Effector memory CD4-positive, alpha-beta T cell (primary cell): ENCODE measurements around the gene ZAR1L.

ENCODE experiments used
- DNase-seq, 3 donors: peaks; one replicate each; pipeline ENCODE4 v3.0.0-alpha.2; 2020
- H3K27ac ChIP-seq: 2 replicates; pipeline ENCODE4 v1.7.0; 2013; ENCODE audit warnings: mild to moderate bottlenecking, low read length, moderate library complexity; ENCODE audit not compliant: insufficient read depth, poor library complexity, severe bottlenecking
- H3K27me3 ChIP-seq: replicated peaks from 2 replicates; pipeline ENCODE4 v1.7.0; 2013; ENCODE audit warnings: mild to moderate bottlenecking, low read length; ENCODE audit not compliant: insufficient read depth, control insufficient read depth, poor library complexity, severe bottlenecking
- H3K36me3 ChIP-seq: 2 replicates; pipeline ENCODE4 v1.7.0; 2013; ENCODE audit warnings: mild to moderate bottlenecking, low read length, moderate library complexity; ENCODE audit not compliant: control insufficient read depth, insufficient read depth
- H3K4me1 ChIP-seq: 2 replicates; pipeline ENCODE4 v1.7.0; 2013; ENCODE audit warnings: low read length, mild to moderate bottlenecking; ENCODE audit not compliant: control insufficient read depth, insufficient read depth, poor library complexity, severe bottlenecking
- H3K4me3 ChIP-seq: 2 replicates; pipeline ENCODE4 v1.7.0; 2013; ENCODE audit warnings: low read length, low read depth, mild to moderate bottlenecking; ENCODE audit not compliant: insufficient read depth, poor library complexity, severe bottlenecking
- H3K9me3 ChIP-seq: 2 replicates; pipeline ENCODE4 v1.7.0; 2013; ENCODE audit warnings: mild to moderate bottlenecking, low read length, moderate library complexity; ENCODE audit not compliant: control insufficient read depth

The ZAR1L gene

DNA sequence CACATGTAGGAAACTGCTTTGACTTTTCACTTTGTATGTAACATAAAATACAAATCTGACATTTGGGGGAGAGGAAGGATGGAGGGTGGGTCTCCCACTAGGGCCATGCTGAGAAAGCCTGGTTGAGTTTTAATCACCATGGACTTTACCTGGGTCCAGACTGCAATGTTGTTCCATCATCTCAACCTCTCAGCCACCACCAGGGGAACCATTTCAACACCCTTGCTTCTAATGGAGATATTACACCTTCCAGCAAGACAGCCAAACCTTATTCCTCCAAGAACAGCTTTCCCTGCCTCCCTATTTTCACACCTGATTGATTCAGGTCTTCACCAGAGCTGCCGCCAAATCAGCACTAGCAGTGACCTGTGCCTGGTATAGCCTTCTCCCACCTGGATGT, 56.0 kb downstream of the ZAR1L start:
- Histone ChIP-seq H3K4me1 (no peaks in the 10 kb centered on the region), H3K36me3 (peaks cover 5% of the 10 kb centered on the region), H3K27ac (no peak overlapping the region), H3K27me3 (no peaks in the 10 kb centered on the region), H3K4me3 (no peak overlapping the region), H3K9me3 (no peaks in the 10 kb centered on the region)
- DNase-seq, result no peak

DNA sequence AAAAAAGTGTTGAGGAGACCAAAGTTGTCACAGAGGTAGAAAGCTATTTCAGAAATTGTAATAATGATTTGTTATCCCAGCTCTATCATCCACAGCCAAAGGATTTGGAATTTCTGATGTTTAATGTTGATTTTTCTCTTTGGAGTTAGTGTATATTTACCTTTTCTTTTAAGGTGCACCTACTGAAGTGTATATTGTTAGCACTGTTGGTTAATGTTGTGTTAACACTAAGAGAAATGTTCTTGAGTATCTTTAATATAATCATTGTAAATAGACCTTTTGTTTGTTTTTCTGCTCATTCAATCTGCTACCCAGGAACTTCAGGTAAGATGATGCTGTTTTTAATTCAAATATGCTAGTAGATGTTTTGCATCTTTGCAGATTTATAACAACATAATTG, 57.5 kb downstream of the ZAR1L start:
- no peaks in the 10 kb centered on the region for H3K4me1 ChIP-seq
- H3K9me3 ChIP-seq, result no peaks in the 10 kb centered on the region
- no peaks in the 10 kb centered on the region for H3K27me3 ChIP-seq
- H3K27ac ChIP-seq, result no peak overlapping the region
- no peak for DNase-seq
- H3K4me3 ChIP-seq, result no peak overlapping the region
- H3K36me3 ChIP-seq, result peaks cover 5% of the 10 kb centered on the region

DNA sequence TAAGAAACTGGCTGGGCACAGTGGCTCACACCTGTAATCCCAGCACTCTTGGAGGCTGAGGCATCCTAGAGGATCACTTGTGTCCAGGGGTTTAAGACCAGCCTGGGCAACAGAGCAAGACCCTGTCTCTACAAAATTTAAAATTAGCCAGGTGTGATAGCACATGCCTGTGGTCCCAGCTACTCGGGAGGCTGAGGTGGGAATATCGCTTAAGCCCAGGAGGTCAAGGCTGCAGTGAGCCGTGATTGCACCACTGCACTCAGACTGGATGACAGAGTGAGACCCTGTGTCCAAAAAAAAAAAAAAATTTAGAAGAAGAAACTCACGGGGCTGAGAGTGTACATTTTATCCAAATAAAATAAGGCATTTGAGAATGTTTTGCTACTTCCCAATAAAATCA, 58.9 kb downstream of the ZAR1L start:
- H3K4me3 ChIP-seq, result no peak overlapping the region

DNA sequence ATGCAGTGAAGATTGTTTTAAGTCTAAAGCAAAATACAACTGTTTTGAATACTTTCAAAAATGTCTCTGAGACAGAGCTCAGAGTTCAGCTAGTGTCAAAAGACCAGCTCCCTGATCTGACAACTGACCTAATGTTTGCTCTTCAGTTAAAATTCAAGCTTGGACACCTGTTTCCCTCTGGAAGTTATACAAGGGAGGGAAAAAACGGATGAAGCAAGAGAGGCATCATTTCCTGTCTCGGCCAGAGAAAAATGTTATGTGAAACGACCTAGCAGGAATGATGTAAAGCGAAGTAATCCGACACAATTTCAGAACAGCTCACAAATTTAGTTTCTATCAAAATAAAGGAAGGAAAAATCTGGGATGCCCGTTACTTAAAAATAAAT, 59.4 kb downstream of the ZAR1L start:
- DNase-seq, result no peak
- no peaks in the 10 kb centered on the region for H3K27me3 ChIP-seq
- H3K27ac ChIP-seq, result no peak overlapping the region
- peaks cover 5% of the 10 kb centered on the region for H3K36me3 ChIP-seq
- no peaks in the 10 kb centered on the region for H3K4me1 ChIP-seq
- H3K9me3 ChIP-seq, result no peaks in the 10 kb centered on the region
- H3K4me3 ChIP-seq, result no peak overlapping the region

More for the DNA sequence above, 58.9 kb downstream of the ZAR1L start:
- DNase-seq, result no peak
- Histone ChIP-seq H3K27me3 (no peaks in the 10 kb centered on the region), H3K9me3 (no peaks in the 10 kb centered on the region), H3K4me1 (no peaks in the 10 kb centered on the region), H3K27ac (no peak overlapping the region), H3K36me3 (peaks cover 5% of the 10 kb centered on the region)

DNA sequence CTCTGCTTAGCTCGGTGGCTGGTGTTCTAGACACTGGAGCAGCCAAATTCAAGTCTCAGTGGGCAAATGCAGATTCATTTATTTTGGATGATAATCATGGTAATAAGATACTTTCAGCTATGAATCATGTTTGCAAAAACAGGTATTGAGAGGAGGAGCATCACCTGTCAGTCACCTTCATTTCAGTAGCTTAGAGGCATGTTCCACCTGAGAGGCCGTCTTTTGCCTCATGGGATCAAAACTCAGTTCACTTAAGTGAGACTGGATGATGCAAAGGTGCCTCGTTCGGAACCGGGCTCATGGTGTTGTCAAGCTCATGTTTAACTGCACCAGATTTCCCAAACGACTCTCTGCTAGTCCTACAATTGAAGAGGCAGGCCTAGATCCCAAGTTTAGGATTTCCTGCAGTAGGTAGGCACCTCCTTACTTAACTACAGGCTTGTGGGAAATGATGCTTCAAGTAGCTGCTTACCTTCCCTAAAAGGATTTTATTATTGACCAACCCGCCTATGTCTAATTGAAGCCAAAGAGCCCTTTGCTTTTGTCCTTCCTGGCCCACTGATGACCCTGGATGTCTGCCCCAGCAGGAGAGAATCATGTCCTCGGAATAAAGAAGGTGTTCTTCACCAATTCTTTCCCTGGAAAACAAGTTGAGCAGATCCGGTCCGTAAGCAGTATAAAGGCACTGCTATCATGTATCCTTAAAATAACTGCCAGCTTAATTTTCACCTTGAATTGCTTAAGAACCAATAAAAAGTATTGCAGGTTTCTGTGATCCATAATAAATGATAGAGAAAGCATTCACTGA, 60.0 kb downstream of the ZAR1L start:
- Histone ChIP-seq H3K36me3 (peaks cover 5% of the 10 kb centered on the region), H3K9me3 (no peaks in the 10 kb centered on the region), H3K4me3 (no peak overlapping the region), H3K27me3 (no peaks in the 10 kb centered on the region), H3K27ac (no peak overlapping the region), H3K4me1 (no peaks in the 10 kb centered on the region)
- DNase-seq, result no peak

DNA sequence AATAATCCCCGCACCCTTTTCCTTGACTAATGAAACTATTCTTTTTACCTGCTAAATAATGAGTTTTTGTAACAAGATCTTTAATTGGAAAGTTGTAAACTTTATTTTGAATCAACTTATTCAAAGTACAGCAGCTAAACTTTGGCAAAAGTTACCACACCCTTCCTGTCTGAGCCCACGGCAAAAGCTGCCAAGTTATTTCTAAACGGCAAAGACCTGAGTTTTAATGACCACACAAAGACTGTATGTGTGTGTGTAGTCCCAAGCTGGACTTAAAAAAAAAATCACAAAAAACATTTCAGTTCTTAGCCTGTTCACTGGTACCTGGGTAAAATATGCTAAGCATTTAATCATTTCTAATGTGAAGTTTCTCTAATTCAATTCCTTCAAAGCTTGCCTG, 60.7 kb downstream of the ZAR1L start:
- Histone ChIP-seq H3K36me3 (peaks cover 8% of the 10 kb centered on the region), H3K9me3 (no peaks in the 10 kb centered on the region), H3K27me3 (no peaks in the 10 kb centered on the region), H3K4me3 (no peak overlapping the region), H3K4me1 (no peaks in the 10 kb centered on the region), H3K27ac (no peak overlapping the region)
- no peak for DNase-seq

DNA sequence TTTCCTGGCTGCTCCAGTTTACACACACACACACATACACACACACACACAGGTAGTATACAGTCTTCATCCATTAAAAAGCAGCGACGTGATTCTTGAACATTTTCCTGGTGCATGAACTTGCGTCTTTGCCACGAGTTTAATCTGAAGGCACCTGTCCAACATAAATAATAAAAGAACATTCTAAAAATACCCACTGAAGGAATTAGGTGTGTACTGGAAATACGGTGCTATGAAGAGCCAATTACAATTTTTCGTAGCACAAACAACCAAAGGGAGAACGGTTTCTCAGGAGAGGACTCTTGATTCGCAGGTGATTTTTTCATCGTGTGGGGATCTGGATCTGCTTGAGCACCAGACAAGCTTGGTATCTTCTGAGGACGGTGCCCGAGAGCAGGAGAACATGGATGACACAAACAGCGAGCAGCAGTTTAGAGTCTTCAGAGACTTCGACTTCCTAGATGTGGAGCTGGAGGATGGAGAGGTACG, 61.2 kb downstream of the ZAR1L start:
- Histone ChIP-seq H3K27me3 (no peaks in the 10 kb centered on the region), H3K4me3 (no peak overlapping the region), H3K27ac (no peak overlapping the region), H3K9me3 (no peaks in the 10 kb centered on the region), H3K36me3 (peaks cover 11% of the 10 kb centered on the region), H3K4me1 (no peaks in the 10 kb centered on the region)
- no peak for DNase-seq
